Progenitor cell of endocrine pancreas (in vitro differentiated cells): ENCODE measurements around the gene PPP6R1. TPM values are rescaled to one million over a fixed set of nuclear protein-coding genes. Genes with fewer than 3 reads are reported as not detected.

Experiments used
- DNase-seq: peaks from one replicate; pipeline ENCODE4 v3.0.0; 2021; ENCODE audit warnings: low spot score; ENCODE audit not compliant: unreplicated experiment
- H3K27ac Mint-ChIP-seq: 2 replicates; pipeline ENCODE4 v1.8.0; 2021; ENCODE audit warnings: mild to moderate bottlenecking, moderate library complexity, mixed read lengths
- H3K27me3 Mint-ChIP-seq: 2 replicates; pipeline ENCODE4 v1.8.0; 2021; ENCODE audit warnings: mixed read lengths
- H3K36me3 Mint-ChIP-seq: 2 replicates; pipeline ENCODE4 v1.8.0; 2022; ENCODE audit warnings: mixed read lengths; ENCODE audit not compliant: insufficient read depth
- H3K4me1 Mint-ChIP-seq: 2 replicates; pipeline ENCODE4 v1.8.0; 2021; ENCODE audit warnings: low read depth, mixed read lengths
- H3K4me3 Mint-ChIP-seq: 2 replicates; pipeline ENCODE4 v1.8.0; 2021; ENCODE audit warnings: low read depth, mild to moderate bottlenecking, moderate library complexity, mixed read lengths
- H3K9me3 Mint-ChIP-seq: 2 replicates; pipeline ENCODE4 v1.8.0; 2021; ENCODE audit warnings: low read depth, mixed read lengths
- CTCF ChIP-seq: fragments of 200-600 bp; sonication (generic); IDR thresholded peaks from one replicate; pipeline ENCODE4 v1.5.0; 2021; ENCODE audit warnings: antibody characterized with exemption, mild to moderate bottlenecking; ENCODE audit not compliant: unreplicated experiment
- total RNA-seq: library from RNA; stranded (reverse); gene quantifications from 2 replicates; pipeline ENCODE4 v1.2.1, GENCODE V29; 2021

PPP6R1 gene
- total RNA-seq, 1 donor from 2014 or later: 72.3 TPM

GRCh38 chr19:55262359-55262758 lies 3.5 kb upstream of the PPP6R1 start:
- no peaks in the 10 kb centered on the region for H3K27me3 Mint-ChIP-seq
- no peak for DNase-seq
- H3K4me3 Mint-ChIP-seq: no peak overlapping the region
- peaks cover 6% of the 10 kb centered on the region for H3K4me1 Mint-ChIP-seq
- H3K9me3 Mint-ChIP-seq: peaks cover 8% of the 10 kb centered on the region
- no peak overlapping the region for H3K27ac Mint-ChIP-seq
- TF ChIP-seq CTCF: no peak
- peaks cover 10% of the 10 kb centered on the region for H3K36me3 Mint-ChIP-seq

DNA sequence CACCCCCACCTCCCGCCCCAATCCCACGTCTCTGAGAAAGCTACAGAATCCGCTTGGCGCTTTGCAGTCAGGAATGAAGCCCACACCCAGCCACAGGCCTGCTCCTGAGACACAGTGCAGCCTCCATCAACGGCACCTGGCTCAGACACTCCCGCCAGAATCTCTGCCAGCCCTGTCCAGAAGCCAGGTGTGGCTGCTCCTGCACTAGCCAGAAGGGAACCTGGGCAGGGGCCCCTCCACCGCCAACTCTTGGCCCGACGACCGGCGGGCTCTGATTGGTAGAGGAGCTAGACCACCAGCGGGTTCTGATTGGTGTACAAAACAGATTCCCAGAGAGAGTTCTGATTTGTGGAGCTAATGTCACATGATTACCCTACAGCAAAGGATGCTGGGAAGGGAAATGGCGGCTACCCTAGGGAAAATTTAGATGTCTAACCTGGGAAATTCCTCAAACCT lies 2.9 kb upstream of the PPP6R1 start:
- no peak for DNase-seq
- peaks cover 12% of the 10 kb centered on the region for H3K4me1 Mint-ChIP-seq

DNA sequence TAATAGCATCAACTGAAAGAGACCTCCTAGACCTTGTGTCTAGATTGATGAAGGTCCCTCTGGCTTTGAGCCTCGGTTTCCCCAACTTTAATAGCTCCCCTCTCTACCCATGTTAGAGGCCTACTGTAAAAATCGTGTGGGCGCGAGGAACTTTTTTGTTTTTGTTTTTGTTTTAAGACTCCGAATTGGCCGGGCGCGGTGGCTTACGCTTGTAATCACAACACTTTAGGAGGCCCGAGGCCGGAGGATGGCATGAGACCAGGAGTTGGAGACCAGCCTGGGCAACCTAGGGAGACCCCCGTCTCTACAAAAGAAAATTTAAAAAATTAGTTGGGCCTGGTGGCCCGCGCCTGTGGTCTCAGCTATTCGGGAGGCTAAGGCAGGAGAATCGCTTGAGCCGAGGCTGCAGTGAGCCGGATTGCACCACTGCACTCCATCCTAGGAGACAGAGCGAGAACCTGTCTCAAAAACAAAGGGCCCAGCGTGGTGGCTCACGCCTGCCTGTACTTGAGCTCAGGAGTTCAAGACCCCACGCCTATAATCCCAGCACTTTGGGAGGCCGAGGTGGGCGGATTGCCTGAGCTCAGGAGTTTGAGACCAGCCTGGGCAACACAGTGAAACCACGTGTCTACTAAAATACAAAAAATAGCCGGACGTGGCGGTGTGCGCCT lies 858 bp upstream of the PPP6R1 start:
- peaks cover 3% of the 10 kb centered on the region for H3K36me3 Mint-ChIP-seq
- H3K27ac Mint-ChIP-seq: peak overlapping the region; percentile 97
- DNase-seq: no peak
- H3K4me3 Mint-ChIP-seq: peak overlapping the region; percentile 78
- TF ChIP-seq CTCF: no peak
- no peaks in the 10 kb centered on the region for H3K9me3 Mint-ChIP-seq
- no peaks in the 10 kb centered on the region for H3K27me3 Mint-ChIP-seq
- H3K4me1 Mint-ChIP-seq: peaks cover 23% of the 10 kb centered on the region

More for the DNA sequence above, 2.9 kb upstream of the PPP6R1 start:
- H3K27ac Mint-ChIP-seq: no peak overlapping the region
- peaks cover 9% of the 10 kb centered on the region for H3K36me3 Mint-ChIP-seq
- no peak overlapping the region for H3K4me3 Mint-ChIP-seq
- H3K27me3 Mint-ChIP-seq: no peaks in the 10 kb centered on the region
- no peak for TF ChIP-seq CTCF
- peaks cover 6% of the 10 kb centered on the region for H3K9me3 Mint-ChIP-seq

GRCh38 chr19:55258476-55258827 lies 365 bp downstream of the PPP6R1 start:
- TF ChIP-seq CTCF: no peak
- peaks cover 23% of the 10 kb centered on the region for H3K4me1 Mint-ChIP-seq

GRCh38 chr19:55257461-55258420 lies 1.1 kb downstream of the PPP6R1 start:
- TF ChIP-seq CTCF: no peak
- no peaks in the 10 kb centered on the region for H3K27me3 Mint-ChIP-seq
- H3K4me3 Mint-ChIP-seq: peak overlapping the region; percentile 97
- H3K36me3 Mint-ChIP-seq: peaks cover 3% of the 10 kb centered on the region
- no peak for DNase-seq
- H3K9me3 Mint-ChIP-seq: no peaks in the 10 kb centered on the region
- H3K4me1 Mint-ChIP-seq: peaks cover 23% of the 10 kb centered on the region
- H3K27ac Mint-ChIP-seq: peak overlapping the region; percentile 93

More at GRCh38 chr19:55258476-55258827, 365 bp downstream of the PPP6R1 start:
- Mint-ChIP-seq H3K9me3 (no peaks in the 10 kb centered on the region), H3K36me3 (peaks cover 3% of the 10 kb centered on the region), H3K4me3 (peak overlapping the region; percentile 78), H3K27ac (no peak overlapping the region), H3K27me3 (no peaks in the 10 kb centered on the region)
- peak; percentile 31 for DNase-seq
